SK-N-SH (cell line): ENCODE measurements around the gene SLC2A1. TPM values are rescaled to one million over a fixed set of nuclear protein-coding genes. Genes with fewer than 3 reads are reported as not detected.

Source experiments
- CTCF ChIA-PET: fragments of 300-600, 350-600 bp; formaldehyde crosslinking; extraction: SDS; loops from one replicate; lab custom pipeline; 2021; lab: Yijun Ruan, JAX
- POLR2A ChIA-PET: fragments of 350-600 bp; sonication (Branson Sonifier 250); formaldehyde crosslinking; extraction: SDS; loops from one replicate; lab custom pipeline; 2020; ENCODE audit warnings: antibody characterized with exemption, inconsistent platforms; lab: Yijun Ruan, JAX
- DNase-seq: peaks from one replicate; pipeline ENCODE4 v3.0.0; 2012
- H2AFZ ChIP-seq: fragments of 200-600 bp; sonication (generic); 2 replicates; pipeline ENCODE4 v1.8.1; 2016; ENCODE audit warnings: antibody characterized with exemption, mild to moderate bottlenecking, low read depth
- H3F3A ChIP-seq: fragments of 200-600 bp; sonication (generic); replicated peaks from 2 replicates; pipeline ENCODE3; 2016; ENCODE audit warnings: antibody characterized with exemption, mild to moderate bottlenecking; ENCODE audit not compliant: insufficient read depth
- H3K27ac ChIP-seq, 2 experiments: fragments of 200-500 bp in 1 of 2; fragments of 200-600 bp in 1 of 2; sonication (Bioruptor generic) in 1 of 2; sonication (generic), shearing (Covaris generic) in 1 of 2; 2 replicates each; pipeline versions ENCODE4 v1.5.1 to v1.6.1; 2014 to 2016; ENCODE audit warnings: low read depth in 2 of 2, inconsistent platforms in 1 of 2, low read length in 1 of 2, mild to moderate bottlenecking in 1 of 2, mixed read lengths in 1 of 2
- H3K27me3 ChIP-seq: fragments of 200-600 bp; sonication (generic), shearing (Covaris generic); 2 replicates; pipeline ENCODE4 v1.6.1; 2016; ENCODE audit warnings: mixed run types; ENCODE audit not compliant: insufficient read depth
- H3K36me3 ChIP-seq, 2 experiments: fragments of 200-500 bp in 1 of 2; fragments of 200-600 bp in 1 of 2; sonication (Bioruptor generic) in 1 of 2; sonication (generic) in 1 of 2; replicated peaks in 1 of 2; 2 replicates each; pipeline versions ENCODE3 to v1.5.1; 2014 to 2016; ENCODE audit warnings: low read length in 1 of 2, mild to moderate bottlenecking in 1 of 2; ENCODE audit not compliant: insufficient read depth in 2 of 2, control insufficient read depth in 1 of 2
- H3K4me1 ChIP-seq, 2 experiments: fragments of 200-500 bp in 1 of 2; fragments of 200-600 bp in 1 of 2; sonication (Bioruptor generic) in 1 of 2; sonication (generic), shearing (Covaris generic) in 1 of 2; 2 replicates each; pipeline versions ENCODE4 v1.5.1 to v1.6.1; 2014 to 2016; ENCODE audit warnings: low read depth in 1 of 2, low read length in 1 of 2, mixed run types in 1 of 2; ENCODE audit not compliant: insufficient read depth in 2 of 2, control insufficient read depth in 1 of 2
- H3K4me2 ChIP-seq: fragments of 200-600 bp; sonication (generic), shearing (Covaris generic); 2 replicates; pipeline ENCODE4 v1.6.1; 2017; ENCODE audit warnings: mixed run types
- H3K4me3 ChIP-seq, 2 experiments: fragments of 200-500 bp in 1 of 2; fragments of 200-600 bp in 1 of 2; sonication (Bioruptor generic) in 1 of 2; sonication (generic), shearing (Covaris generic) in 1 of 2; 2 replicates each; pipeline versions ENCODE4 v1.5.1 to v1.8.1; 2014 to 2016; ENCODE audit warnings: low read depth in 2 of 2, inconsistent platforms in 1 of 2, low read length in 1 of 2, mild to moderate bottlenecking in 1 of 2, mixed read lengths in 1 of 2, moderate library complexity in 1 of 2
- H3K79me2 ChIP-seq: fragments of 200-600 bp; sonication (generic); 2 replicates; pipeline ENCODE4 v1.8.1; 2017; ENCODE audit warnings: mild to moderate bottlenecking; ENCODE audit not compliant: insufficient read depth
- H3K9ac ChIP-seq: fragments of 200-600 bp; sonication (generic); 2 replicates; pipeline ENCODE4 v1.6.1; 2017; ENCODE audit warnings: mixed run types
- H3K9me2 ChIP-seq: fragments of 200-600 bp; sonication (generic); 2 replicates; pipeline ENCODE4 v1.6.1; 2017; ENCODE audit warnings: mixed run types
- H3K9me3 ChIP-seq: fragments of 200-600 bp; sonication (generic); 2 replicates; pipeline ENCODE4 v1.6.1; 2017; ENCODE audit warnings: mixed run types, mild to moderate bottlenecking, moderate library complexity
- H4K20me1 ChIP-seq: fragments of 200-600 bp; sonication (generic); 2 replicates; pipeline ENCODE4 v1.6.1; 2017; ENCODE audit warnings: mild to moderate bottlenecking, mixed run types; ENCODE audit not compliant: insufficient read depth
- CHD2 ChIP-seq: fragments of 150-350 bp; IDR thresholded peaks from 2 replicates; pipeline ENCODE4 v1.6.1; 2018; ENCODE audit warnings: low read length; ENCODE audit not compliant: partially characterized antibody
- FOSL2 ChIP-seq: IDR thresholded peaks from 2 replicates; pipeline ENCODE4 v1.4.0; 2012; ENCODE audit warnings: low read depth, mild to moderate bottlenecking, moderate library complexity, borderline replicate concordance
- FOXM1 ChIP-seq: IDR thresholded peaks from 2 replicates; pipeline ENCODE4 v1.4.0; 2012; ENCODE audit warnings: low read depth, mild to moderate bottlenecking
- GABPA ChIP-seq: IDR thresholded peaks from 2 replicates; pipeline ENCODE4 v1.4.0; 2012; ENCODE audit warnings: low read depth, mild to moderate bottlenecking
- JUND ChIP-seq: IDR thresholded peaks from 2 replicates; pipeline ENCODE4 v1.4.0; 2012
- MEF2A ChIP-seq: IDR thresholded peaks from 2 replicates; pipeline ENCODE4 v1.4.0; 2012; ENCODE audit warnings: low read depth, borderline replicate concordance
- NFIC ChIP-seq: IDR thresholded peaks from 2 replicates; pipeline ENCODE4 v1.4.0; 2012; ENCODE audit warnings: borderline replicate concordance
- RFX5 ChIP-seq: IDR thresholded peaks from 2 replicates; pipeline ENCODE4 v1.6.1; 2012; ENCODE audit warnings: mild to moderate bottlenecking, improper control_type of control experiment, low read length
- SIN3A ChIP-seq: IDR thresholded peaks from 2 replicates; pipeline ENCODE4 v1.6.1; 2012; ENCODE audit warnings: low read depth, mild to moderate bottlenecking, low read length, moderate library complexity, borderline replicate concordance
- TCF12 ChIP-seq: IDR thresholded peaks from 2 replicates; pipeline ENCODE4 v1.4.0; 2012
- YY1 ChIP-seq: IDR thresholded peaks from 2 replicates; pipeline ENCODE4 v1.4.0; 2012; ENCODE audit warnings: low read depth, mild to moderate bottlenecking
- WGBS: methylation state at CpG from one replicate; pipeline ENCODE4 v1.1.6; 2017; ENCODE audit warnings: low lambda C conversion rate; 5-methylcytosine and 5-hydroxymethylcytosine counted together
- polyA plus RNA-seq, 3 experiments: library from polyadenylated mRNA; depleted of rRNA; stranded (reverse); fragments of >200 nt; gene quantifications; 2 replicates each; pipeline ENCODE4 v1.2.3, GENCODE V29; 2012
- TF ChIP-seq, protein P1 (sequence below): IDR thresholded peaks from 2 replicates; pipeline ENCODE4 v1.4.0; 2012; ENCODE audit warnings: low read depth, borderline replicate concordance
- TF ChIP-seq, protein P2 (sequence below): IDR thresholded peaks from 2 replicates; pipeline ENCODE4 v1.6.1; 2012; ENCODE audit warnings: mild to moderate bottlenecking, low read depth, low read length, moderate library complexity
- TF ChIP-seq, protein P3 (sequence below): fragments of 200-600 bp; sonication (generic); IDR thresholded peaks from 2 replicates; pipeline ENCODE4 v1.6.1; 2017; ENCODE audit warnings: antibody characterized with exemption, mild to moderate bottlenecking, moderate library complexity
- TF ChIP-seq, protein P4 (sequence below): fragments of 150-350 bp; IDR thresholded peaks from 2 replicates; pipeline ENCODE4 v1.6.1; 2017; ENCODE audit warnings: antibody characterized with exemption, low read length, low read depth, borderline replicate concordance

Gene SLC2A1
- polyA plus RNA-seq, 1 of the 3 experiments (the other 2 are of a cell fraction): 63.8 TPM

DNA sequence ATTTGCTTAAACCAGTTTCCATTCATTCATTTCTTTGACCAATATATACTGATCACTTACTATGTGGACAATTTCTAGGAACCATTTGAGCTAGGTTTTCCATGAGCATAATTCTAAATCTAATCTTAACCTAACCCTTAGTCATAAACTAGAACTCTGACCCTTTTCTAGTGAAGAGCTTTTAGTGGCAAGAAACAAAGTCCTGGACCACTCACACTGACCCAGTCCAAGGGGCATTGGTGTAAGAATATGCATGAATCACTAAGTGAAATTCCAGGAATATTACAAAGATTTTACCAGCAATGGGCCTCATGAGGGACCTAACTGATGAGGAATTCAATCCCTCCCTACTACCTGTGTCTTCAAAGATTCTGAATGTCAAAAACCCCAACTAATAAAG lies 40.6 kb upstream of the SLC2A1 start:
- Histone ChIP-seq H2AFZ (no peak overlapping the region), H3F3A (no peaks in the 10 kb centered on the region), H3K27ac (no peak overlapping the region), H3K4me1 (no peaks in the 10 kb centered on the region), H3K27me3 (no peaks in the 10 kb centered on the region), H3K4me2 (no peak overlapping the region), H4K20me1 (no peaks in the 10 kb centered on the region), H3K9me3 (no peaks in the 10 kb centered on the region), H3K9me2 (no peaks in the 10 kb centered on the region), H3K79me2 (no peaks in the 10 kb centered on the region), H3K9ac (no peak overlapping the region), H3K36me3 (no peaks in the 10 kb centered on the region), H3K4me3 (no peak overlapping the region)
- POLR2A ChIA-PET: no interaction called here
- TF ChIP-seq, protein P1, sequence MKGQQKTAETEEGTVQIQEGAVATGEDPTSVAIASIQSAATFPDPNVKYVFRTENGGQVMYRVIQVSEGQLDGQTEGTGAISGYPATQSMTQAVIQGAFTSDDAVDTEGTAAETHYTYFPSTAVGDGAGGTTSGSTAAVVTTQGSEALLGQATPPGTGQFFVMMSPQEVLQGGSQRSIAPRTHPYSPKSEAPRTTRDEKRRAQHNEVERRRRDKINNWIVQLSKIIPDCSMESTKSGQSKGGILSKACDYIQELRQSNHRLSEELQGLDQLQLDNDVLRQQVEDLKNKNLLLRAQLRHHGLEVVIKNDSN: no peak
- TF ChIP-seq RFX5 (no peak), YY1 (no peak), NFIC (no peak), FOXM1 (no peak), TCF12 (no peak), CHD2 (no peak), JUND (no peak), MEF2A (no peak), GABPA (no peak)
- TF ChIP-seq, protein P2, sequence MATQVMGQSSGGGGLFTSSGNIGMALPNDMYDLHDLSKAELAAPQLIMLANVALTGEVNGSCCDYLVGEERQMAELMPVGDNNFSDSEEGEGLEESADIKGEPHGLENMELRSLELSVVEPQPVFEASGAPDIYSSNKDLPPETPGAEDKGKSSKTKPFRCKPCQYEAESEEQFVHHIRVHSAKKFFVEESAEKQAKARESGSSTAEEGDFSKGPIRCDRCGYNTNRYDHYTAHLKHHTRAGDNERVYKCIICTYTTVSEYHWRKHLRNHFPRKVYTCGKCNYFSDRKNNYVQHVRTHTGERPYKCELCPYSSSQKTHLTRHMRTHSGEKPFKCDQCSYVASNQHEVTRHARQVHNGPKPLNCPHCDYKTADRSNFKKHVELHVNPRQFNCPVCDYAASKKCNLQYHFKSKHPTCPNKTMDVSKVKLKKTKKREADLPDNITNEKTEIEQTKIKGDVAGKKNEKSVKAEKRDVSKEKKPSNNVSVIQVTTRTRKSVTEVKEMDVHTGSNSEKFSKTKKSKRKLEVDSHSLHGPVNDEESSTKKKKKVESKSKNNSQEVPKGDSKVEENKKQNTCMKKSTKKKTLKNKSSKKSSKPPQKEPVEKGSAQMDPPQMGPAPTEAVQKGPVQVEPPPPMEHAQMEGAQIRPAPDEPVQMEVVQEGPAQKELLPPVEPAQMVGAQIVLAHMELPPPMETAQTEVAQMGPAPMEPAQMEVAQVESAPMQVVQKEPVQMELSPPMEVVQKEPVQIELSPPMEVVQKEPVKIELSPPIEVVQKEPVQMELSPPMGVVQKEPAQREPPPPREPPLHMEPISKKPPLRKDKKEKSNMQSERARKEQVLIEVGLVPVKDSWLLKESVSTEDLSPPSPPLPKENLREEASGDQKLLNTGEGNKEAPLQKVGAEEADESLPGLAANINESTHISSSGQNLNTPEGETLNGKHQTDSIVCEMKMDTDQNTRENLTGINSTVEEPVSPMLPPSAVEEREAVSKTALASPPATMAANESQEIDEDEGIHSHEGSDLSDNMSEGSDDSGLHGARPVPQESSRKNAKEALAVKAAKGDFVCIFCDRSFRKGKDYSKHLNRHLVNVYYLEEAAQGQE: no peak
- TF ChIP-seq, protein P3, sequence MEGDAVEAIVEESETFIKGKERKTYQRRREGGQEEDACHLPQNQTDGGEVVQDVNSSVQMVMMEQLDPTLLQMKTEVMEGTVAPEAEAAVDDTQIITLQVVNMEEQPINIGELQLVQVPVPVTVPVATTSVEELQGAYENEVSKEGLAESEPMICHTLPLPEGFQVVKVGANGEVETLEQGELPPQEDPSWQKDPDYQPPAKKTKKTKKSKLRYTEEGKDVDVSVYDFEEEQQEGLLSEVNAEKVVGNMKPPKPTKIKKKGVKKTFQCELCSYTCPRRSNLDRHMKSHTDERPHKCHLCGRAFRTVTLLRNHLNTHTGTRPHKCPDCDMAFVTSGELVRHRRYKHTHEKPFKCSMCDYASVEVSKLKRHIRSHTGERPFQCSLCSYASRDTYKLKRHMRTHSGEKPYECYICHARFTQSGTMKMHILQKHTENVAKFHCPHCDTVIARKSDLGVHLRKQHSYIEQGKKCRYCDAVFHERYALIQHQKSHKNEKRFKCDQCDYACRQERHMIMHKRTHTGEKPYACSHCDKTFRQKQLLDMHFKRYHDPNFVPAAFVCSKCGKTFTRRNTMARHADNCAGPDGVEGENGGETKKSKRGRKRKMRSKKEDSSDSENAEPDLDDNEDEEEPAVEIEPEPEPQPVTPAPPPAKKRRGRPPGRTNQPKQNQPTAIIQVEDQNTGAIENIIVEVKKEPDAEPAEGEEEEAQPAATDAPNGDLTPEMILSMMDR: no peak
- no peak for DNase-seq
- CTCF ChIA-PET: interaction anchor here (1.0 kb wide), 1 partner anchor 74 kb away, joined by 4 read pairs; no protein-coding TSS in a partner anchor

DNA sequence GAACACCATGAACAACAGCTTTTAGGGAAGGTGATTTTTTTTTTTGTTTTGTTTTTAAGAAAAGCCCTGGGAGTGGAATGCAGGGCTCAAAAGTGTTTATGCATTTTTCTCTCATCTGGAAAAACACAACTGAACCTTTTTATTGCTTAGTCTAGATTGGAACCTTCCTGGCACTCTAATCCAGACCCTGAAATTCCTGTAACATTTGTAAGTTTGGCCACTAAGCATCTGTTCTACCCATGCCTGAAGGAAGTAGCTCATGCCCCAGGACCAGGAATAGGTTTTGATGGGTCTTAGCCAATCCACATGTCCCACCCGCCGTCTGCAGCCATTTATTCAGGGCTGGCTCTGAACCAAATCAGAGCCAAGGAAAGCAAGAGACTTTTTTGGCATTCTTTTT lies 39.7 kb upstream of the SLC2A1 start:
- H3K9me3 ChIP-seq: no peaks in the 10 kb centered on the region
- no peaks in the 10 kb centered on the region for H3K27me3 ChIP-seq
- H3K4me1 ChIP-seq: no peaks in the 10 kb centered on the region; a peak in 1 of 4 replicates
- no peak overlapping the region for H3K27ac ChIP-seq
- DNase-seq: no peak
- no peak overlapping the region for H3K4me2 ChIP-seq
- 81% methylated on average over 2 of the region's 2 CpGs for WGBS
- CTCF ChIA-PET: interaction anchor here (0.8 to 1.0 kb wide), 2 partner anchors 75 to 262 kb away, joined by 3 to 4 read pairs; no protein-coding TSS in a partner anchor
- no peak overlapping the region for H2AFZ ChIP-seq
- no peaks in the 10 kb centered on the region for H3K9me2 ChIP-seq
- H3K4me3 ChIP-seq: no peak overlapping the region
- H3K9ac ChIP-seq: no peak overlapping the region
- H3K36me3 ChIP-seq: no peaks in the 10 kb centered on the region
- no peaks in the 10 kb centered on the region for H4K20me1 ChIP-seq
- no peaks in the 10 kb centered on the region for H3F3A ChIP-seq
- TF ChIP-seq MEF2A: no peak
- TF ChIP-seq, protein P4, sequence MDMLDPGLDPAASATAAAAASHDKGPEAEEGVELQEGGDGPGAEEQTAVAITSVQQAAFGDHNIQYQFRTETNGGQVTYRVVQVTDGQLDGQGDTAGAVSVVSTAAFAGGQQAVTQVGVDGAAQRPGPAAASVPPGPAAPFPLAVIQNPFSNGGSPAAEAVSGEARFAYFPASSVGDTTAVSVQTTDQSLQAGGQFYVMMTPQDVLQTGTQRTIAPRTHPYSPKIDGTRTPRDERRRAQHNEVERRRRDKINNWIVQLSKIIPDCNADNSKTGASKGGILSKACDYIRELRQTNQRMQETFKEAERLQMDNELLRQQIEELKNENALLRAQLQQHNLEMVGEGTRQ: no peak
- TF ChIP-seq SIN3A: no peak
- no peak for TF ChIP-seq FOSL2
- TF ChIP-seq, all 33 proteins: peak for 0
- POLR2A ChIA-PET: no interaction called here
- no peaks in the 10 kb centered on the region for H3K79me2 ChIP-seq
